Measurements from ENCODE around the gene GSTO2. TPM values are rescaled to one million over a fixed set of nuclear protein-coding genes. Genes with fewer than 3 reads are reported as not detected.
A peak's percentile ranks its signal among the peaks of the same experiment; 100 is the strongest.

GSTO2 gene
- total RNA-seq, 2 experiments from 2014 or later: 1.8 to 2.7 TPM

DNA sequence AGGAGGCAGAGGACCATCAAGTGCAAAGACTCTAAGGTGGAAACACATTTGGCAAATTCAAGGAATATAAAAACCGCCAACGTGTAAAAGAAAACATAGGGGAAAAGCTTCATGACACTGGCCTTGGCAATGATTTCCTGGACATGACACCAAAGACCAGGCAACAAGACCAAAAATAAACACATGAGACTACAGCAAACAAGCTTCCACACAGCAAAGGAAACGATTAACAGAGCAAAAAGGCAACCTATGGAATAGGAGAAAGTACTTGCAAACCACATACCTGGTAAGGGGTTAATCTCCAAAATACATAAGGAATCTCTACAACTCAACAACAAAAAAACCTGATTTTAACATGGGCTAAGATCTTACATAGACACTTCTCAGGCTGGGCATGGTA is 10.8 kb upstream of the GSTO2 start:
- Mint-ChIP-seq H3K27me3 (no peaks in the 10 kb centered on the region), H3K36me3 (ENCODE audit: low read depth) (peaks cover 68% of the 10 kb centered on the region), H3K27ac (peak overlapping the region; percentile 70), H3K9me3 (no peaks in the 10 kb centered on the region), H3K4me1 (ENCODE audit: low read depth) (peaks cover 70% of the 10 kb centered on the region), H3K4me3 (no peak overlapping the region)
- TF ChIP-seq, protein P1, sequence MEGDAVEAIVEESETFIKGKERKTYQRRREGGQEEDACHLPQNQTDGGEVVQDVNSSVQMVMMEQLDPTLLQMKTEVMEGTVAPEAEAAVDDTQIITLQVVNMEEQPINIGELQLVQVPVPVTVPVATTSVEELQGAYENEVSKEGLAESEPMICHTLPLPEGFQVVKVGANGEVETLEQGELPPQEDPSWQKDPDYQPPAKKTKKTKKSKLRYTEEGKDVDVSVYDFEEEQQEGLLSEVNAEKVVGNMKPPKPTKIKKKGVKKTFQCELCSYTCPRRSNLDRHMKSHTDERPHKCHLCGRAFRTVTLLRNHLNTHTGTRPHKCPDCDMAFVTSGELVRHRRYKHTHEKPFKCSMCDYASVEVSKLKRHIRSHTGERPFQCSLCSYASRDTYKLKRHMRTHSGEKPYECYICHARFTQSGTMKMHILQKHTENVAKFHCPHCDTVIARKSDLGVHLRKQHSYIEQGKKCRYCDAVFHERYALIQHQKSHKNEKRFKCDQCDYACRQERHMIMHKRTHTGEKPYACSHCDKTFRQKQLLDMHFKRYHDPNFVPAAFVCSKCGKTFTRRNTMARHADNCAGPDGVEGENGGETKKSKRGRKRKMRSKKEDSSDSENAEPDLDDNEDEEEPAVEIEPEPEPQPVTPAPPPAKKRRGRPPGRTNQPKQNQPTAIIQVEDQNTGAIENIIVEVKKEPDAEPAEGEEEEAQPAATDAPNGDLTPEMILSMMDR (IDR thresholded peaks at IDR 0.05): no peak
- no peak for DNase-seq
- ChIA-PET CTCF (interaction anchor here (1.1 to 2.9 kb wide), 4 partner anchors 8 to 93 kb away, joined by 4 to 13 read pairs (median 5); no protein-coding TSS in a partner anchor), POLR2A (interaction anchor here (1.3 to 8.0 kb wide), 3 partner anchors 8 to 137 kb away, joined by 4 to 74 read pairs (median 5); partner anchors contain the start of genes GSTO2 and SFR1)
- no peak for ATAC-seq
- intact Hi-C loops (cut with micrococcal nuclease): no loop called here

DNA sequence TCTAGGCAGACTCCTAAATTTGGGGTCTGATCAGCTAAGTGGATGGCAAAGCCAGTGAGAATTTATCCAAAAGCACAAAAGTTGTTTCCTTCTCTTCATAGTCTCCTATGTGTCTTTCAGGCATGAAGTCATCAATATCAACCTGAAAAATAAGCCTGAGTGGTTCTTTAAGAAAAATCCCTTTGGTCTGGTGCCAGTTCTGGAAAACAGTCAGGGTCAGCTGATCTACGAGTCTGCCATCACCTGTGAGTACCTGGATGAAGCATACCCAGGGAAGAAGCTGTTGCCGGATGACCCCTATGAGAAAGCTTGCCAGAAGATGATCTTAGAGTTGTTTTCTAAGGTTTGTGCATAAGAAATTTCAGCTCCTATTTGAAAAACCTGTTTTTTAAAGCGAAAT is 9.5 kb upstream of the GSTO2 start:
- Mint-ChIP-seq H3K36me3 (ENCODE audit: low read depth) (peaks cover 77% of the 10 kb centered on the region), H3K27ac (peak overlapping the region; percentile 94), H3K27me3 (no peaks in the 10 kb centered on the region), H3K9me3 (no peaks in the 10 kb centered on the region), H3K4me1 (ENCODE audit: low read depth) (peaks cover 70% of the 10 kb centered on the region), H3K4me3 (no peak overlapping the region)
- ChIA-PET CTCF (interaction anchor here (0.9 to 1.4 kb wide), 2 partner anchors 14 to 16 kb away, joined by 3 to 7 read pairs; no protein-coding TSS in a partner anchor), POLR2A (interaction anchor here (1.3 to 8.0 kb wide), 2 partner anchors 7 to 138 kb away, joined by 5 to 74 read pairs; partner anchors contain the start of genes GSTO2 and SFR1)
- TF ChIP-seq, protein P1 (IDR thresholded peaks at IDR 0.05): no peak
- ATAC-seq (no peak), DNase-seq (no peak)
- intact Hi-C loops (cut with micrococcal nuclease): no loop called here

DNA sequence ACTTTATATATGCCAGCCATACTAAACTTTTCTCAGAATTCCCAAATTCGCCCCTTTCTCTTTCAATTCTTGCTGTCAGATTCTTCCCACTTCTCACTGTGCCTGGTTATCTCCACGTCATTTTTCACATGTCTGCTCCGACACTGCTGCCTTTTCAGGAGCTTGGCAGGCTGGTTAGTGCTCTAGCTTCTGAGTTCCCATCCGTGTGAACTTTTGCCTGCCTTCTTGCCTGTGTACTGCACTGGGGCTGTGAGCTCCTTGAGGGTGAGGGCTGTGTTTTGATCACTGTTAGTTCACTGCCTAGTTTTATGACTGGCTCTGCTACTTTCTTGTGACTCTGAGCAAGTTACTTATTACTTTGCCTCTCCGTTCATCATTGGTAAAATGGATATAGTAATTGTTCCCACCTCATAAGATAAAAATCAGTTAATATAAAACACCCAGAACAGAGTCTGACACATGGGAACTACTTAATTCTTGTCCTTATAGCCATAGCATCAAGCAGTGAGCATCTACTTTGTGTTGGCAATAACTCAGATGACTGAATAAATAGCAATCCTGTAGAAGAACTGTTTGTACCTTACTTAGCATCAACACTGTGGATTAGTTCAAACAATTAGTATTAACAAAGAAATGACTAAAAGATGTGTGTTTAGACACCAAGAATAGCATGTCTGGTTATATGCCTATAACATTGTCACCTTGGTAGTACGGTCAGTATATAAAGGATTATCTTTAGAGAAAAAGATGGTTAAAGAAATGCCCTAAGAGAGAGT is 8.8 kb upstream of the GSTO2 start:
- ChIA-PET POLR2A (interaction anchor here (0.9 kb wide), 1 partner anchor 15 kb away, joined by 3 read pairs; no protein-coding TSS in a partner anchor), CTCF (interaction anchor here (0.9 to 1.4 kb wide), 4 partner anchors 11 to 77 kb away, joined by 3 to 7 read pairs (median 4); no protein-coding TSS in a partner anchor)
- ATAC-seq (peak; percentile 35), DNase-seq (no peak)
- Mint-ChIP-seq H3K4me3 (peak overlapping the region; percentile 59), H3K27ac (peak overlapping the region; percentile 94), H3K27me3 (no peaks in the 10 kb centered on the region), H3K9me3 (no peaks in the 10 kb centered on the region), H3K4me1 (ENCODE audit: low read depth) (peaks cover 76% of the 10 kb centered on the region), H3K36me3 (ENCODE audit: low read depth) (peaks cover 83% of the 10 kb centered on the region)
- TF ChIP-seq, protein P1 (IDR thresholded peaks at IDR 0.05): no peak
- intact Hi-C loops (cut with micrococcal nuclease): no loop called here

DNA sequence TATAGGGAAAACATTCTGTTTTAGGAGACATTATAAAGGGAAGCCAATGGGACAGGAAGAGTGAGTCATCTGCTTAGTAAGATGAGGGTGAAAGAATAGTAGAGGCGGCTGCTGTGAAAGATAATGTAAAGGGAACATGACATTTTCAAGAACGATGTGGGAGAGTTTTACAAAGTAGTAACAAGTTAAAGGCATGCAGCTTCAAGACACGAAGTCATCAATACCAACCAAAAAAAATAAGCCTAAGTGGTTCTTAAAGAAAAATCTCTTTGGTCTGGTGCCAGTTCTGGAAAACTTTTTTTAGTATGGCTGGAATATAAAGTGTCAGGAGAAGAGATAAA is 8.2 kb upstream of the GSTO2 start:
- intact Hi-C loops (cut with micrococcal nuclease): no loop called here
- H3K4me3 Mint-ChIP-seq: peak overlapping the region; percentile 59

More for the DNA sequence above, 8.2 kb upstream of the GSTO2 start:
- no peaks in the 10 kb centered on the region for H3K9me3 Mint-ChIP-seq
- CTCF ChIA-PET: interaction anchor here (1.2 to 1.4 kb wide), 3 partner anchors 11 to 77 kb away, joined by 3 to 7 read pairs (median 4); no protein-coding TSS in a partner anchor
- peak; percentile 73 for ATAC-seq
- POLR2A ChIA-PET: interaction anchor here (0.9 kb wide), 1 partner anchor 14 kb away, joined by 3 read pairs; no protein-coding TSS in a partner anchor
- H3K27me3 Mint-ChIP-seq: no peaks in the 10 kb centered on the region
- peak overlapping the region; percentile 94 for H3K27ac Mint-ChIP-seq
- TF ChIP-seq, protein P1 (IDR thresholded peaks at IDR 0.05): no peak
- peaks cover 85% of the 10 kb centered on the region for H3K36me3 Mint-ChIP-seq (ENCODE audit: low read depth)
- H3K4me1 Mint-ChIP-seq (ENCODE audit: low read depth): peaks cover 81% of the 10 kb centered on the region
- DNase-seq: no peak

Data from activated CD8-positive, alpha-beta T cell treated with anti-CD3 and anti-CD28 coated beads for 36 hours (primary cell).